HCT116 (cell line): ENCODE measurements around the gene SMTN. TPM values are rescaled to one million over a fixed set of nuclear protein-coding genes. Genes with fewer than 3 reads are reported as not detected.
A peak's percentile ranks its signal among the peaks of the same experiment; 100 is the strongest.
"Not testable (repeated sequence)": the region's sequence is repeated elsewhere in the genome, so short reads cannot be mapped to it uniquely, and the experiment has no call there.

Experiments used
- ATAC-seq: fragments of 200-7000 bp; cut with Tn5 transposase; 2 replicates; pipeline ENCODE4 v1.9.1; 2020; ENCODE audit warnings: mild to moderate bottlenecking, moderate library complexity
- BruUV-seq: library from RNA; stranded (reverse); fragments of 400-500 nt; replicated peaks from 2 replicates; lab custom pipeline; 2021; lab: Mats Ljungman, UMichigan
- CTCF ChIA-PET: fragments of 300-600 bp; sonication (Branson Sonifier 250); formaldehyde crosslinking; loops from one replicate; lab custom pipeline; 2021; ENCODE audit warnings: antibody characterized with exemption; lab: Charles Lee
- POLR2A ChIA-PET: fragments of 300-600, 350-600 bp; sonication (Branson Sonifier 250); formaldehyde crosslinking; loops from one replicate; lab custom pipeline; 2021; ENCODE audit warnings: antibody characterized with exemption; lab: Charles Lee
- RAD21 ChIA-PET, 2 experiments: fragments of 300-600 bp; sonication (Branson Sonifier 250); formaldehyde crosslinking; loops; one replicate each; lab custom pipeline; 2023; ENCODE audit warnings: low total read pairs in 2 of 2; ENCODE audit not compliant: uncharacterized antibody in 2 of 2, unreplicated experiment in 2 of 2, low non-redundant PET in 1 of 2; lab: Charles Lee
- DNase-seq: peaks from one replicate; pipeline ENCODE4 v3.0.0-alpha.2; 2010; ENCODE audit warnings: low read depth, low spot score
- H2AFZ ChIP-seq: fragments of 200-600 bp; shearing (Covaris generic), sonication (generic); 2 replicates; pipeline ENCODE4 v1.6.1; 2017; ENCODE audit warnings: low read depth, mixed run types, mixed read lengths, antibody characterized with exemption, low read length; ENCODE audit not compliant: poor library complexity, severe bottlenecking
- H3K27ac ChIP-seq: 2 replicates; pipeline ENCODE4 v1.5.1; 2012; ENCODE audit warnings: low read depth, low read length
- H3K27me3 ChIP-seq: fragments of 200-600 bp; sonication (generic); 2 replicates; pipeline ENCODE4 v1.6.1; 2016; ENCODE audit warnings: mixed run types, low read length, mixed read lengths; ENCODE audit not compliant: insufficient read depth
- H3K36me3 ChIP-seq, 2 experiments: fragments of 200-500 bp in 1 of 2; fragments of 200-600 bp in 1 of 2; sonication (Bioruptor generic) in 1 of 2; sonication (generic) in 1 of 2; 2 replicates each; pipeline versions ENCODE4 v1.5.1 to v1.6.1; 2014 to 2016; ENCODE audit warnings: low read length in 2 of 2, inconsistent platforms in 1 of 2, mixed read lengths in 1 of 2, mixed run types in 1 of 2; ENCODE audit not compliant: insufficient read depth in 2 of 2, control insufficient read depth in 1 of 2
- H3K4me1 ChIP-seq, 2 experiments: fragments of 200-600 bp in 1 of 2; sonication (generic) in 1 of 2; 2 replicates each; pipeline versions ENCODE4 v1.5.1 to v1.6.1; 2012 to 2017; ENCODE audit warnings: low read length in 2 of 2, inconsistent platforms in 1 of 2, mild to moderate bottlenecking in 1 of 2, mixed read lengths in 1 of 2, mixed run types in 1 of 2, moderate library complexity in 1 of 2; ENCODE audit not compliant: insufficient read depth in 2 of 2, control insufficient read depth in 1 of 2
- H3K4me2 ChIP-seq: fragments of 200-600 bp; sonication (generic); 2 replicates; pipeline ENCODE4 v1.6.1; 2017; ENCODE audit warnings: mixed run types, low read length, mixed read lengths
- H3K4me3 ChIP-seq, 2 experiments: fragments of 200-600 bp in 1 of 2; sonication (generic) in 1 of 2; replicated peaks in 1 of 2; 2 replicates each; pipeline ENCODE4 v1.5.1; 2011 to 2016; ENCODE audit warnings: low read length in 2 of 2, control low read depth in 1 of 2, low read depth in 1 of 2, mild to moderate bottlenecking in 1 of 2, mixed read lengths in 1 of 2, mixed run types in 1 of 2
- H3K79me2 ChIP-seq: fragments of 200-600 bp; sonication (generic); 2 replicates; pipeline ENCODE4 v1.6.1; 2017; ENCODE audit warnings: mild to moderate bottlenecking, mixed run types, low read length, moderate library complexity, mixed read lengths; ENCODE audit not compliant: insufficient read depth
- H3K9ac ChIP-seq: fragments of 200-600 bp; sonication (generic); 2 replicates; pipeline ENCODE4 v1.6.1; 2016; ENCODE audit warnings: low read length, mixed read lengths
- H3K9me2 ChIP-seq: fragments of 200-600 bp; sonication (generic), shearing (Covaris generic); 2 replicates; pipeline ENCODE4 v1.6.1; 2017; ENCODE audit warnings: mixed run types, mild to moderate bottlenecking, moderate library complexity; ENCODE audit not compliant: insufficient read depth
- H3K9me3 ChIP-seq, 2 experiments: fragments of 200-500 bp in 1 of 2; fragments of 200-600 bp in 1 of 2; sonication (Bioruptor generic) in 1 of 2; sonication (generic) in 1 of 2; 2 replicates each; pipeline ENCODE4 v1.6.1; 2014 to 2017; ENCODE audit warnings: low read length in 2 of 2, mixed read lengths in 2 of 2, inconsistent platforms in 1 of 2, low read depth in 1 of 2, mild to moderate bottlenecking in 1 of 2, mixed run types in 1 of 2, moderate library complexity in 1 of 2; ENCODE audit not compliant: control insufficient read depth in 1 of 2, insufficient read depth in 1 of 2
- H4K20me1 ChIP-seq: fragments of 200-600 bp; sonication (generic), shearing (Covaris generic); 2 replicates; pipeline ENCODE4 v1.6.1; 2017; ENCODE audit warnings: mixed run types, mild to moderate bottlenecking, moderate library complexity; ENCODE audit not compliant: insufficient read depth
- POLR2A ChIP-seq: IDR thresholded peaks from 2 replicates; pipeline ENCODE4 v1.7.0; 2011; ENCODE audit warnings: borderline replicate concordance; ENCODE audit not compliant: insufficient read depth, insufficient read length; ENCODE audit errors: extremely low read depth
- intact Hi-C: fragments of 100-400 bp; cut with micrococcal nuclease; formaldehyde crosslinking; loops from 2 replicates; pipeline ENCODE4 v1.10.0; 2022
- total RNA-seq: library from RNA; stranded (reverse); gene quantifications from one replicate; pipeline ENCODE4 v1.2.1, GENCODE V29; 2021; ENCODE audit not compliant: unreplicated experiment
- TF ChIP-seq, protein P1 (sequence below): IDR thresholded peaks from 2 replicates; pipeline ENCODE4 v1.6.1; 2011; ENCODE audit warnings: mild to moderate bottlenecking, low read length, moderate library complexity; ENCODE audit not compliant: insufficient replicate concordance; ENCODE audit errors: extremely low read depth

Gene SMTN
- total RNA-seq, 1 experiment from 2014 or later = 148 TPM

DNA sequence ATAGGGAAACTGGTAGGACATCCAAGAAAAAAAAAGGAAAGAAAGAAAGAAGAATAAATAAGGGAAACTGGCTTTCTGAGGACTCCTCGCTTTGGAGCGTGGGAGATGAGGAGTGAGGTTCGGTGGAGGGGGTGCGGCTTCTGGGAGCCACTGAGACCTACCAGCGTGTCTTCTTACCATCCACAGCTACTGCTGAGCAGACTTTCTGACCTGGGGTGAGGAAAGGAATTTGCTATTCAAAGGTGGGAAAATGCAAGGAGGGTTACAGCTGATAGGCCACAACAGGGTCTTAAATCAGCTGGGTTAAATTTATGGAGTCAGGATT is 26.7 kb downstream of the SMTN start:
- ChIA-PET POLR2A (interaction anchor here (0.9 to 1.9 kb wide), 13 partner anchors 8 to 139 kb away, joined by 3 to 8 read pairs (median 4); partner anchors contain the start of genes INPP5J, MORC2 and SMTN), RAD21 (interaction anchor here (0.7 to 1.7 kb wide), 10 partner anchors 24 to 343 kb away, joined by 3 to 8 read pairs (median 3); no protein-coding TSS in a partner anchor), CTCF (interaction anchor here (0.7 to 3.5 kb wide), 33 partner anchors 9 to 473 kb away, joined by 3 to 57 read pairs (median 5); partner anchors contain the start of genes INPP5J, RNF185 and SMTN)
- Histone ChIP-seq H2AFZ (peak overlapping the region; percentile 87), H3K27me3 (no peaks in the 10 kb centered on the region), H4K20me1 (no peaks in the 10 kb centered on the region), H3K4me3 (peak overlapping the region; percentile 43 to 53), H3K27ac (peak overlapping the region; percentile 39; the same call in 1 of the 2 replicates), H3K9me3 (no peaks in the 10 kb centered on the region), H3K36me3 (0 out of 4 replicates have a peak, but pooled peaks cover 0 to 3% of the 10 kb centered on the region in 2 experiments), H3K9ac (peak overlapping the region; percentile 43), H3K4me2 (peak overlapping the region; percentile 78), H3K79me2 (no peaks in the 10 kb centered on the region; the same call in 1 of the 2 replicates)
- DNase-seq (no peak), ATAC-seq (peak; percentile 21)
- intact Hi-C loops = loop anchor here (1.0 kb wide), 3 partner anchors 41 to 164 kb away; no protein-coding TSS in a partner anchor
- TF ChIP-seq, protein P1, sequence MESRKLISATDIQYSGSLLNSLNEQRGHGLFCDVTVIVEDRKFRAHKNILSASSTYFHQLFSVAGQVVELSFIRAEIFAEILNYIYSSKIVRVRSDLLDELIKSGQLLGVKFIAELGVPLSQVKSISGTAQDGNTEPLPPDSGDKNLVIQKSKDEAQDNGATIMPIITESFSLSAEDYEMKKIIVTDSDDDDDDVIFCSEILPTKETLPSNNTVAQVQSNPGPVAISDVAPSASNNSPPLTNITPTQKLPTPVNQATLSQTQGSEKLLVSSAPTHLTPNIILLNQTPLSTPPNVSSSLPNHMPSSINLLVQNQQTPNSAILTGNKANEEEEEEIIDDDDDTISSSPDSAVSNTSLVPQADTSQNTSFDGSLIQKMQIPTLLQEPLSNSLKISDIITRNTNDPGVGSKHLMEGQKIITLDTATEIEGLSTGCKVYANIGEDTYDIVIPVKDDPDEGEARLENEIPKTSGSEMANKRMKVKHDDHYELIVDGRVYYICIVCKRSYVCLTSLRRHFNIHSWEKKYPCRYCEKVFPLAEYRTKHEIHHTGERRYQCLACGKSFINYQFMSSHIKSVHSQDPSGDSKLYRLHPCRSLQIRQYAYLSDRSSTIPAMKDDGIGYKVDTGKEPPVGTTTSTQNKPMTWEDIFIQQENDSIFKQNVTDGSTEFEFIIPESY = no peak
- peak; percentile 8 for TF ChIP-seq POLR2A
- TF ChIP-seq, all 23 proteins: peak for 1
- H3K9me2 ChIP-seq = no peaks in the 10 kb centered on the region
- BruUV-seq = no TSS peak
- H3K4me1 ChIP-seq = peaks cover 14 to 21% of the 10 kb centered on the region in 2 experiments; a peak in 3 of 4 replicates

DNA sequence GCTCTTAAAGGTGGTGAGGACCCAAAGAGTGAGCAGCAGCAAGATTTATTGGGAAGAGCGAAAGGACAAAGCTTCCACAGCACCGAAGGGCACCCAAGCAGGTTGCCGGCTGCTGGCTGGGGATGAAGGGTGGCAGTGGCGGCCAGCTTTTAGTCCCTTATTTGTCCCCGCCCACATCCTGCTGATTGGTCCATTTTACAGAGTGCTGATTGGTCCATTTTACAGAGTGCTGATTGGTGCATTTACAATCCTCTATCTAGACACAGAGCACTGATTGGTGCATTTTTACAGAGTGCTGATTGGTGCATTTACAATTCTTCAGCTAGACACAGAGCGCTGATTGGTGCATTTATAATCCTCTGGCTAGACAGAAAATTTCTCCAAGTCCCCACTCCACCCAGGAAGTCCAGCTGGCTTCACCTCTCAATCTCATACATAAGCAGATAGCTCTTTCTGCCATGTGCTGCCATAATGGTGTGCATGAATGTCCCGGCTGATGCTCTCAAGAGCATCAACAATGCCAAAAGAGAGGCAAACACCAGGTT is 31.5 kb downstream of the SMTN start:
- DNase-seq, RAD21 ChIA-PET, POLR2A ChIA-PET, H3K4me2 ChIP-seq, H3K36me3 ChIP-seq, intact Hi-C loops, ATAC-seq, H3K4me3 ChIP-seq, H3K27me3 ChIP-seq, H3K9me3 ChIP-seq, H3K4me1 ChIP-seq, H2AFZ ChIP-seq, H3K27ac ChIP-seq, H3K79me2 ChIP-seq, H3K9ac ChIP-seq, CTCF ChIA-PET, H3K9me2 ChIP-seq, BruUV-seq, H4K20me1 ChIP-seq: not testable (repeated sequence)
